ENCODE results near the gene SHISA5. TPM values are rescaled to one million over a fixed set of nuclear protein-coding genes. Genes with fewer than 3 reads are reported as not detected.

SHISA5 gene
- total and polyA plus RNA-seq, 2 of the 8 experiments (the other 6 are each of a cell fraction or from before 2014, with no cell fraction given), result 196 to 315 TPM

DNA sequence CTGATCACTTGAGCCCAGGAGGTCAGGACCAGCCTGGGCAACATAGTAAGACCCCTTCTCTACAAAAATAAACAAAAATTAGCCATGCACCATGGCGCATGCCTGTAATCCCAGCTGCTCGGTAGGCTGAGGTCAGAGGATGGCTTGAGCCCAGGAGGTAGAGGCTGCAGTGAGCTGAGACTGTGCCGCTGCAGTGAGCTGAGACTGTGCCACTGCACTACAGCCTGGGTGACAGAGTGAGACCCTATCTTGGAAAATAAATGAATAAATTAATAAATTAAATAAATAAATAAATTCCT lies 10.8 kb downstream of the SHISA5 start (continued):
- TF ChIP-seq RAD21 (IDR thresholded peaks at IDR 0.05 in 1 of 2, conservative IDR thresholded peaks at IDR 0.05 in 1 of 2; ENCODE audit: low read depth in 2 of 2, low read length in 2 of 2) (no peak), BACH1 (IDR thresholded peaks at IDR 0.05; ENCODE audit: low read length) (no peak), PHF8 (conservative IDR thresholded peaks at IDR 0.05; ENCODE audit: low read depth, low read length) (no peak), TEAD4 (IDR thresholded peaks at IDR 0.05; ENCODE audit: low read depth, low read length) (no peak)
- TF ChIP-seq, protein P1, sequence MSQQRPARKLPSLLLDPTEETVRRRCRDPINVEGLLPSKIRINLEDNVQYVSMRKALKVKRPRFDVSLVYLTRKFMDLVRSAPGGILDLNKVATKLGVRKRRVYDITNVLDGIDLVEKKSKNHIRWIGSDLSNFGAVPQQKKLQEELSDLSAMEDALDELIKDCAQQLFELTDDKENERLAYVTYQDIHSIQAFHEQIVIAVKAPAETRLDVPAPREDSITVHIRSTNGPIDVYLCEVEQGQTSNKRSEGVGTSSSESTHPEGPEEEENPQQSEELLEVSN (IDR thresholded peaks at IDR 0.05), result no peak

Data from H1 (cell line).